Upper lobe of left lung (tissue), 6 donors: ENCODE measurements around the gene HEXIM2. TPM values are rescaled to one million over a fixed set of nuclear protein-coding genes. Genes with fewer than 3 reads are reported as not detected.
A peak's percentile ranks its signal among the peaks of the same experiment; 100 is the strongest.

Experiments
- ATAC-seq, 2 donors: fragments of 200-7000 bp; cut with Tn5 transposase; one replicate each; pipeline ENCODE4 v1.9.1; 2022; ENCODE audit warnings: mild to moderate bottlenecking in 2 of 2, moderate library complexity in 2 of 2; ENCODE audit not compliant: low FRiP score in 2 of 2
- DNase-seq, 2 donors: peaks; one replicate each; pipeline ENCODE4 v3.0.0-alpha.2; 2019 to 2020
- H3K27ac ChIP-seq, 4 donors: fragments of 200-600 bp; sonication (generic); one replicate each; pipeline ENCODE4 v1.5.1; 2016 to 2019
- H3K27me3 ChIP-seq, 4 donors: fragments of 200-600 bp; sonication (generic); one replicate each; pipeline ENCODE4 v1.5.1; 2017 to 2019
- H3K36me3 ChIP-seq, 4 donors: fragments of 200-600 bp; sonication (generic); one replicate each; pipeline ENCODE4 v1.5.1; 2016 to 2019
- H3K4me1 ChIP-seq, 4 donors: fragments of 200-600 bp; sonication (generic); one replicate each; pipeline ENCODE4 v1.5.1; 2018 to 2019
- H3K4me3 ChIP-seq, 4 donors: fragments of 200-600 bp; sonication (generic); one replicate each; pipeline ENCODE4 v1.5.1; 2017 to 2019; ENCODE audit warnings: mild to moderate bottlenecking in 2 of 4, moderate library complexity in 1 of 4
- H3K9me3 ChIP-seq, 4 donors: fragments of 200-600 bp; sonication (generic); one replicate each; pipeline ENCODE4 v1.5.1; 2018 to 2019
- EP300 ChIP-seq, 4 donors: sonication (generic); formaldehyde crosslinking; IDR thresholded peaks; one replicate each; pipeline ENCODE4 v1.5.1; 2017; ENCODE audit warnings: antibody characterized with exemption in 4 of 4, control low read depth in 2 of 4
- POLR2A ChIP-seq, 4 donors: fragments of 450-650 bp; IDR thresholded peaks; one replicate each; pipeline ENCODE4 v1.5.1; 2016 to 2017; ENCODE audit warnings: antibody characterized with exemption in 4 of 4, mild to moderate bottlenecking in 2 of 4
- POLR2AphosphoS5 ChIP-seq, 2 donors: sonication (generic); formaldehyde crosslinking; IDR thresholded peaks; one replicate each; pipeline ENCODE4 v1.5.1; 2017; ENCODE audit warnings: antibody characterized with exemption in 2 of 2
- WGBS, 2 donors: methylation state at CpG; one replicate each; pipeline ENCODE4 v1.1.5; 2017 to 2018; 5-methylcytosine and 5-hydroxymethylcytosine counted together
- total RNA-seq, 6 donors: library from RNA; depleted of rRNA in 4 of 6; stranded (reverse); fragments of >200 nt in 4 of 6; gene quantifications; one replicate each; pipeline versions ENCODE4 v1.1.0 to v1.2.1, GENCODE V29; 2016 to 2021
- TF ChIP-seq, protein P1 (sequence below), 6 experiments: fragments of 450-650 bp in 4 of 6; fragments of 200-600 bp in 2 of 6; sonication (generic) in 2 of 6; IDR thresholded peaks; one replicate each; pipeline ENCODE4 v1.5.1; 2016 to 2019; ENCODE audit warnings: antibody characterized with exemption in 6 of 6
- donor health status: DM: no; HTN: no; CAD: no; lungs with moderate emphysema.
- donor health status: DM: no; HTN: yes; CAD: no; lungs with severe emphysema.

Gene HEXIM2
- total RNA-seq, 6 donors from 2014 or later, result 4.1 to 14.7 (median 9.3) TPM

- Histone ChIP-seq H3K27me3 (no peaks in the 10 kb centered on the region), H3K9me3 (no peaks in the 10 kb centered on the region), H3K36me3 (no peaks in the 10 kb centered on the region), H3K27ac (peak within 1 kb of the TSS; percentile 94 to 99 (median 98)), H3K4me1 (peaks cover 47 to 66% (median 49%) of the 10 kb centered on the region in 4 donors), H3K4me3 (peak within 1 kb of the TSS; percentile 59 to 79 (median 66))
- TF ChIP-seq EP300 (IDR thresholded peaks at IDR 0.05) (peak in 1 of 4 donors; percentile 89), POLR2A (IDR thresholded peaks at IDR 0.05) (peak; percentile 65 to 99 (median 96)), POLR2AphosphoS5 (IDR thresholded peaks at IDR 0.05) (peak; percentile 100)
- TF ChIP-seq, protein P1, sequence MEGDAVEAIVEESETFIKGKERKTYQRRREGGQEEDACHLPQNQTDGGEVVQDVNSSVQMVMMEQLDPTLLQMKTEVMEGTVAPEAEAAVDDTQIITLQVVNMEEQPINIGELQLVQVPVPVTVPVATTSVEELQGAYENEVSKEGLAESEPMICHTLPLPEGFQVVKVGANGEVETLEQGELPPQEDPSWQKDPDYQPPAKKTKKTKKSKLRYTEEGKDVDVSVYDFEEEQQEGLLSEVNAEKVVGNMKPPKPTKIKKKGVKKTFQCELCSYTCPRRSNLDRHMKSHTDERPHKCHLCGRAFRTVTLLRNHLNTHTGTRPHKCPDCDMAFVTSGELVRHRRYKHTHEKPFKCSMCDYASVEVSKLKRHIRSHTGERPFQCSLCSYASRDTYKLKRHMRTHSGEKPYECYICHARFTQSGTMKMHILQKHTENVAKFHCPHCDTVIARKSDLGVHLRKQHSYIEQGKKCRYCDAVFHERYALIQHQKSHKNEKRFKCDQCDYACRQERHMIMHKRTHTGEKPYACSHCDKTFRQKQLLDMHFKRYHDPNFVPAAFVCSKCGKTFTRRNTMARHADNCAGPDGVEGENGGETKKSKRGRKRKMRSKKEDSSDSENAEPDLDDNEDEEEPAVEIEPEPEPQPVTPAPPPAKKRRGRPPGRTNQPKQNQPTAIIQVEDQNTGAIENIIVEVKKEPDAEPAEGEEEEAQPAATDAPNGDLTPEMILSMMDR (IDR thresholded peaks at IDR 0.05), result no peak
- WGBS, 2 donors, result 0 to 1% methylated on average over 56 to 58 of the region's 58 CpGs
- ATAC-seq (peak; percentile 88 to 95), DNase-seq (peak; percentile 99)
Measured at GRCh38 chr17:45148183-45149036, 13.3 kb upstream of the HEXIM2 start, which contains the start of gene HEXIM1. HEXIM1 (plus strand) TSS chr17:45148475; CDS start chr17:45149191, 716 bp downstream.

DNA sequence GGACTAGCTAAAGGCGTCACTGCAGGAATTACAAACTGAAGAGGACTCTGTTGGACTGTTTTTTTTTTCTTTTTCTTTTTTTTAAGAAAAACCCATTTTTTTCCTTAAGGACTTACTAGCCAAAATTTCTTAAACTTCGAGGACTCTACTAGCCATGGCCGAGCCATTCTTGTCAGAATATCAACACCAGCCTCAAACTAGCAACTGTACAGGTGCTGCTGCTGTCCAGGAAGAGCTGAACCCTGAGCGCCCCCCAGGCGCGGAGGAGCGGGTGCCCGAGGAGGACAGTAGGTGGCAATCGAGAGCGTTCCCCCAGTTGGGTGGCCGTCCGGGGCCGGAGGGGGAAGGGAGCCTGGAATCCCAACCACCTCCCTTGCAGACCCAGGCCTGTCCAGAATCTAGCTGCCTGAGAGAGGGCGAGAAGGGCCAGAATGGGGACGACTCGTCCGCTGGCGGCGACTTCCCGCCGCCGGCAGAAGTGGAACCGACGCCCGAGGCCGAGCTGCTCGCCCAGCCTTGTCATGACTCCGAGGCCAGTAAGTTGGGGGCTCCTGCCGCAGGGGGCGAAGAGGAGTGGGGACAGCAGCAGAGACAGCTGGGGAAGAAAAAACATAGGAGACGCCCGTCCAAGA, 12.5 kb upstream of the HEXIM2 start:
- ATAC-seq, result peak; percentile 72 to 74
- peak; percentile 90 to 93 for DNase-seq
- TF ChIP-seq POLR2AphosphoS5 (IDR thresholded peaks at IDR 0.05) (peak; percentile 58 to 65), POLR2A (IDR thresholded peaks at IDR 0.05) (peak in 1 of 4 donors; percentile 47), EP300 (IDR thresholded peaks at IDR 0.05) (no peak)
- TF ChIP-seq, protein P1 (IDR thresholded peaks at IDR 0.05), result peak; percentile 75 to 90 (median 80)
- Histone ChIP-seq H3K27me3 (no peaks in the 10 kb centered on the region), H3K4me3 (peak overlapping the region; percentile 52 to 79 (median 60)), H3K4me1 (peaks cover 40 to 59% (median 42%) of the 10 kb centered on the region in 4 donors), H3K27ac (peak overlapping the region; percentile 94 to 99 (median 98)), H3K9me3 (no peaks in the 10 kb centered on the region), H3K36me3 (no peaks in the 10 kb centered on the region)
- 0% methylated on average over 23 to 30 of the region's 32 CpGs for WGBS, 2 donors

DNA sequence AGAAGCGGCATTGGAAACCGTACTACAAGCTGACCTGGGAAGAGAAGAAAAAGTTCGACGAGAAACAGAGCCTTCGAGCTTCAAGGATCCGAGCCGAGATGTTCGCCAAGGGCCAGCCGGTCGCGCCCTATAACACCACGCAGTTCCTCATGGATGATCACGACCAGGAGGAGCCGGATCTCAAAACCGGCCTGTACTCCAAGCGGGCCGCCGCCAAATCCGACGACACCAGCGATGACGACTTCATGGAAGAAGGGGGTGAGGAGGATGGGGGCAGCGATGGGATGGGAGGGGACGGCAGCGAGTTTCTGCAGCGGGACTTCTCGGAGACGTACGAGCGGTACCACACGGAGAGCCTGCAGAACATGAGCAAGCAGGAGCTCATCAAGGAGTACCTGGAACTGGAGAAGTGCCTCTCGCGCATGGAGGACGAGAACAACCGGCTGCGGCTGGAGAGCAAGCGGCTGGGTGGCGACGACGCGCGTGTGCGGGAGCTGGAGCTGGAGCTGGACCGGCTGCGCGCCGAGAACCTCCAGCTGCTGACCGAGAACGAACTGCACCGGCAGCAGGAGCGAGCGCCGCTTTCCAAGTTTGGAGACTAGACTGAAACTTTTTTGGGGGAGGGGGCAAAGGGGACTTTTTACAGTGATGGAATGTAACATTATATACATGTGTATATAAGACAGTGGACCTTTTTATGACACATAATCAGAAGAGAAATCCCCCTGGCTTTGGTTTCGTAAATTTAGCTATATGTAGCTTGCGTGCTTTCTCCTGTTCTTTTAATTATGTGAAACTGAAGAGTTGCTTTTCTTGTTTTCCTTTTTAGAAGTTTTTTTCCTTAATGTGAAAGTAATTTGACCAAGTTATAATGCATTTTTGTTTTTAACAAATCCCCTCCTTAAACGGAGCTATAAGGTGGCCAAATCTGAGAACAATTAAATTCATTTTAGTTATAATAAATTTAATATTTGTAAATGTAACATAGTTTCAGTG, 11.7 kb upstream of the HEXIM2 start:
- peak; percentile 2 to 12 for ATAC-seq
- H3K9me3 ChIP-seq, result no peaks in the 10 kb centered on the region
- 1 to 3% methylated on average over 24 to 55 of the region's 56 CpGs for WGBS, 2 donors
- DNase-seq, result peak; percentile 81 to 90
- H3K4me1 ChIP-seq, result peaks cover 34 to 51% (median 37%) of the 10 kb centered on the region in 4 donors
- TF ChIP-seq POLR2AphosphoS5 (IDR thresholded peaks at IDR 0.05) (peak; percentile 20 to 27), POLR2A (IDR thresholded peaks at IDR 0.05) (no peak), EP300 (IDR thresholded peaks at IDR 0.05) (no peak)
- peak overlapping the region; percentile 94 to 99 (median 98) for H3K27ac ChIP-seq
- H3K4me3 ChIP-seq, result peak overlapping the region; percentile 52 to 79 (median 60)
- H3K27me3 ChIP-seq, result no peaks in the 10 kb centered on the region
- no peaks in the 10 kb centered on the region for H3K36me3 ChIP-seq

GRCh38 chr17:45150911-45151809, 10.5 kb upstream of the HEXIM2 start:
- Histone ChIP-seq H3K9me3 (no peaks in the 10 kb centered on the region), H3K27ac (peak overlapping the region; percentile 13 to 98 (median 44)), H3K4me3 (peak overlapping the region in 3 of 4 donors; percentile 59 to 79 (median 61)), H3K4me1 (peaks cover 34 to 54% (median 41%) of the 10 kb centered on the region in 4 donors), H3K36me3 (no peaks in the 10 kb centered on the region), H3K27me3 (no peaks in the 10 kb centered on the region)
- DNase-seq (no peak), ATAC-seq (no peak)
- no peak for TF ChIP-seq POLR2A (IDR thresholded peaks at IDR 0.05)
- TF ChIP-seq POLR2AphosphoS5 (IDR thresholded peaks at IDR 0.05), result no peak
- TF ChIP-seq, protein P1 (IDR thresholded peaks at IDR 0.05), result no peak
- TF ChIP-seq EP300 (IDR thresholded peaks at IDR 0.05), result no peak
- WGBS, 2 donors, result 29 to 33% methylated on average over 8 of the region's 8 CpGs
